Neural cell (in vitro differentiated cells): ENCODE data around the gene PARD3B. TPM values are rescaled to one million over a fixed set of nuclear protein-coding genes. Genes with fewer than 3 reads are reported as not detected.

ENCODE experiments used
- H2AFZ ChIP-seq: fragments of 200-600, 300-800 bp; sonication (generic), shearing (Covaris generic); 2 replicates; pipeline ENCODE4 v1.6.0; 2014; ENCODE audit warnings: low read depth, mild to moderate bottlenecking, antibody characterized with exemption, low read length, moderate library complexity
- H3F3A ChIP-seq: fragments of 200-600 bp; shearing (Covaris generic); 2 replicates; pipeline ENCODE4 v1.6.1; 2016; ENCODE audit warnings: mild to moderate bottlenecking, moderate library complexity, mixed read lengths, antibody characterized with exemption, low read length; ENCODE audit not compliant: insufficient read depth, poor library complexity, severe bottlenecking
- H3K27ac ChIP-seq: fragments of 200-600, 300-800 bp; sonication (generic), shearing (Covaris generic); 2 replicates; pipeline ENCODE4 v1.5.1; 2014; ENCODE audit warnings: mild to moderate bottlenecking, low read length, moderate library complexity
- H3K27me3 ChIP-seq: fragments of 300-800, 200-600 bp; sonication (generic), shearing (Covaris generic); 2 replicates; pipeline ENCODE4 v1.6.0; 2014; ENCODE audit warnings: mild to moderate bottlenecking, low read depth, low read length, moderate library complexity; ENCODE audit not compliant: insufficient read depth
- H3K36me3 ChIP-seq: fragments of 300-800, 200-600 bp; sonication (generic), shearing (Covaris generic); 2 replicates; pipeline ENCODE4 v1.5.1; 2014; ENCODE audit warnings: mild to moderate bottlenecking, antibody characterized with exemption, low read length, moderate library complexity; ENCODE audit not compliant: insufficient read depth
- H3K4me2 ChIP-seq: fragments of 300-800, 200-600 bp; sonication (generic), shearing (Covaris generic); 2 replicates; pipeline ENCODE4 v1.6.0; 2014; ENCODE audit warnings: mild to moderate bottlenecking, low read length
- H3K4me3 ChIP-seq: fragments of 300-800, 200-600 bp; sonication (generic), shearing (Covaris generic); 2 replicates; pipeline ENCODE4 v1.5.1; 2014; ENCODE audit warnings: mild to moderate bottlenecking, low read length, moderate library complexity
- H3K79me2 ChIP-seq: fragments of 200-600 bp; shearing (Covaris generic); replicated peaks from 2 replicates; pipeline ENCODE4 v1.6.0; 2014; ENCODE audit warnings: mild to moderate bottlenecking, low read length, moderate library complexity; ENCODE audit not compliant: insufficient read depth
- H3K9ac ChIP-seq: fragments of 300-800, 200-600 bp; sonication (generic), shearing (Covaris generic); 2 replicates; pipeline ENCODE4 v1.6.1; 2016; ENCODE audit warnings: mild to moderate bottlenecking, low read length, mixed read lengths
- H3K9me2 ChIP-seq: fragments of 200-600 bp; shearing (Covaris generic); 2 replicates; pipeline ENCODE4 v1.6.1; 2016; ENCODE audit warnings: mild to moderate bottlenecking, low read length, mixed read lengths; ENCODE audit not compliant: insufficient read depth
- H3K9me3 ChIP-seq: fragments of 200-600, 300-800 bp; sonication (generic), shearing (Covaris generic); 2 replicates; pipeline ENCODE4 v1.6.1; 2016; ENCODE audit warnings: mild to moderate bottlenecking, mixed run types, low read length, moderate library complexity, mixed read lengths
- H4K20me1 ChIP-seq: fragments of 200-600 bp; shearing (Covaris generic); 2 replicates; pipeline ENCODE4 v1.6.1; 2016; ENCODE audit warnings: mild to moderate bottlenecking, mixed run types; ENCODE audit not compliant: insufficient read depth
- CTCF ChIP-seq: fragments of 450-650 bp; IDR thresholded peaks from 2 replicates; pipeline ENCODE4 v1.5.1; 2014; ENCODE audit warnings: antibody characterized with exemption, mild to moderate bottlenecking, moderate library complexity; ENCODE audit not compliant: poor library complexity, severe bottlenecking
- EP300 ChIP-seq: fragments of 450-650 bp; conservative IDR thresholded peaks from 2 replicates; pipeline ENCODE4 v1.6.1; 2014; ENCODE audit warnings: antibody characterized with exemption, mild to moderate bottlenecking, moderate library complexity; ENCODE audit not compliant: poor library complexity, severe bottlenecking
- EZH2 ChIP-seq: fragments of 200-600, 300-800 bp; shearing (Covaris generic), sonication (generic); IDR thresholded peaks from 2 replicates; pipeline ENCODE4 v1.6.1; 2014; ENCODE audit warnings: antibody characterized with exemption, low read length, borderline replicate concordance, mild to moderate bottlenecking; ENCODE audit not compliant: insufficient read depth, poor library complexity, severe bottlenecking
- MXI1 ChIP-seq: fragments of 450-650 bp; conservative IDR thresholded peaks from 2 replicates; pipeline ENCODE4 v1.6.1; 2014; ENCODE audit warnings: antibody characterized with exemption, mild to moderate bottlenecking; ENCODE audit not compliant: poor library complexity, severe bottlenecking
- POLR2AphosphoS5 ChIP-seq: IDR thresholded peaks from 2 replicates; pipeline ENCODE4 v1.6.1; 2012
- RAD21 ChIP-seq: fragments of 450-650 bp; conservative IDR thresholded peaks from 2 replicates; pipeline ENCODE4 v1.6.1; 2014; ENCODE audit warnings: antibody characterized with exemption, mild to moderate bottlenecking, moderate library complexity
- SMC3 ChIP-seq: fragments of 450-650 bp; conservative IDR thresholded peaks from 2 replicates; pipeline ENCODE4 v1.6.1; 2014; ENCODE audit warnings: antibody characterized with exemption, mild to moderate bottlenecking, moderate library complexity; ENCODE audit not compliant: poor library complexity
- TAF1 ChIP-seq: IDR thresholded peaks from 2 replicates; pipeline ENCODE4 v1.6.1; 2012; ENCODE audit warnings: low read depth
- polyA plus RNA-seq: library from polyadenylated mRNA; depleted of rRNA; stranded (reverse); fragments of >200 nt; gene quantifications from 2 replicates; pipeline ENCODE4 v1.2.3, GENCODE V29; 2014
- TF ChIP-seq, protein P1 (sequence below): IDR thresholded peaks from 2 replicates; pipeline ENCODE4 v1.6.1; 2012; ENCODE audit warnings: borderline replicate concordance

PARD3B gene
- polyA plus RNA-seq, 1 donor from 2014 or later, result 0.54 TPM

DNA sequence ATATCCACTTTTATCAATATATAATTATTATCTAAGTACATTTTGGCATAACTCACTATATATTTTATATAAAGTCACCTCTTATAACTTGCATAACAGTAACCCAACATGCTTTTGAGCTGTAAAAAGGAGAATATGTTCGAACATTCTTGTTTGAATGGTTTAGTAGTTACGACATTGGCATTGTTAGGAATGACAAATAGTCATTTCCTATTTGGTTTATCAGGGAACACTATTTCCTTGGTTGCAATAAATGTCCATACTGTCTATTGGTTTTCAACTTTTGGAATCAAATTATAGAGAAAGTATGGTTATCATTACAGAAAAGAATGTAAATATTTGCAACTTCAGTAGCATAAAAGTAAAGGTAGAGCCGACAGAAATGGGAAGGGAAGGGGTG is 124.1 kb downstream of the PARD3B start:
- Histone ChIP-seq H4K20me1 (no peaks in the 10 kb centered on the region), H3K27me3 (no peaks in the 10 kb centered on the region), H3K27ac (no peak overlapping the region), H3K9me2 (no peaks in the 10 kb centered on the region), H3K9ac (no peak overlapping the region), H3K4me2 (no peak overlapping the region), H3K79me2 (no peaks in the 10 kb centered on the region), H3K36me3 (no peaks in the 10 kb centered on the region), H2AFZ (no peak overlapping the region), H3F3A (no peaks in the 10 kb centered on the region), H3K9me3 (no peaks in the 10 kb centered on the region), H3K4me3 (no peak overlapping the region)
- TF ChIP-seq CTCF (no peak), POLR2AphosphoS5 (no peak), SMC3 (no peak), MXI1 (no peak)
- TF ChIP-seq, protein P1, sequence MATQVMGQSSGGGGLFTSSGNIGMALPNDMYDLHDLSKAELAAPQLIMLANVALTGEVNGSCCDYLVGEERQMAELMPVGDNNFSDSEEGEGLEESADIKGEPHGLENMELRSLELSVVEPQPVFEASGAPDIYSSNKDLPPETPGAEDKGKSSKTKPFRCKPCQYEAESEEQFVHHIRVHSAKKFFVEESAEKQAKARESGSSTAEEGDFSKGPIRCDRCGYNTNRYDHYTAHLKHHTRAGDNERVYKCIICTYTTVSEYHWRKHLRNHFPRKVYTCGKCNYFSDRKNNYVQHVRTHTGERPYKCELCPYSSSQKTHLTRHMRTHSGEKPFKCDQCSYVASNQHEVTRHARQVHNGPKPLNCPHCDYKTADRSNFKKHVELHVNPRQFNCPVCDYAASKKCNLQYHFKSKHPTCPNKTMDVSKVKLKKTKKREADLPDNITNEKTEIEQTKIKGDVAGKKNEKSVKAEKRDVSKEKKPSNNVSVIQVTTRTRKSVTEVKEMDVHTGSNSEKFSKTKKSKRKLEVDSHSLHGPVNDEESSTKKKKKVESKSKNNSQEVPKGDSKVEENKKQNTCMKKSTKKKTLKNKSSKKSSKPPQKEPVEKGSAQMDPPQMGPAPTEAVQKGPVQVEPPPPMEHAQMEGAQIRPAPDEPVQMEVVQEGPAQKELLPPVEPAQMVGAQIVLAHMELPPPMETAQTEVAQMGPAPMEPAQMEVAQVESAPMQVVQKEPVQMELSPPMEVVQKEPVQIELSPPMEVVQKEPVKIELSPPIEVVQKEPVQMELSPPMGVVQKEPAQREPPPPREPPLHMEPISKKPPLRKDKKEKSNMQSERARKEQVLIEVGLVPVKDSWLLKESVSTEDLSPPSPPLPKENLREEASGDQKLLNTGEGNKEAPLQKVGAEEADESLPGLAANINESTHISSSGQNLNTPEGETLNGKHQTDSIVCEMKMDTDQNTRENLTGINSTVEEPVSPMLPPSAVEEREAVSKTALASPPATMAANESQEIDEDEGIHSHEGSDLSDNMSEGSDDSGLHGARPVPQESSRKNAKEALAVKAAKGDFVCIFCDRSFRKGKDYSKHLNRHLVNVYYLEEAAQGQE, result no peak

- no peaks in the 10 kb centered on the region for H4K20me1 ChIP-seq
- no peaks in the 10 kb centered on the region for H3K27me3 ChIP-seq
- no peak overlapping the region for H3K4me2 ChIP-seq
- H2AFZ ChIP-seq, result no peak overlapping the region
- H3K9ac ChIP-seq, result no peak overlapping the region
- H3F3A ChIP-seq, result no peaks in the 10 kb centered on the region
- H3K4me3 ChIP-seq, result no peak overlapping the region
- H3K79me2 ChIP-seq, result no peaks in the 10 kb centered on the region
- H3K9me2 ChIP-seq, result no peaks in the 10 kb centered on the region
- no peaks in the 10 kb centered on the region for H3K9me3 ChIP-seq
- no peak overlapping the region for H3K27ac ChIP-seq
- no peaks in the 10 kb centered on the region for H3K36me3 ChIP-seq
- no peak for TF ChIP-seq POLR2AphosphoS5
- TF ChIP-seq, protein P1, result no peak
- TF ChIP-seq RAD21, result no peak
- TF ChIP-seq TAF1, result no peak
- TF ChIP-seq MXI1, result no peak
- TF ChIP-seq CTCF, result no peak
- TF ChIP-seq EP300, result no peak
- no peak for TF ChIP-seq SMC3
- TF ChIP-seq EZH2, result no peak
Measured at GRCh38 chr2:204670124-204670523, 124.8 kb downstream of the PARD3B start.
